Measurements from ENCODE around the gene TPMT. TPM values are rescaled to one million over a fixed set of nuclear protein-coding genes. Genes with fewer than 3 reads are reported as not detected.
"Not testable (repeated sequence)": the region's sequence is repeated elsewhere in the genome, so short reads cannot be mapped to it uniquely, and the experiment has no call there.

Gene TPMT
- total RNA-seq, 1 donor from 2014 or later, result 13.6 TPM

GRCh38 chr6:18155864-18156421, 1.1 kb upstream of the TPMT start:
- intact Hi-C loops (cut with DNase I), result no loop called here
- Histone ChIP-seq H3K4me1 (peaks cover 19% of the 10 kb centered on the region), H3K27me3 (no peaks in the 10 kb centered on the region), H3K27ac (peak overlapping the region; percentile 88), H3K36me3 (peaks cover 11% of the 10 kb centered on the region), H3K9me3 (no peaks in the 10 kb centered on the region), H3K4me3 (peak overlapping the region; percentile 93)
- peak; percentile 87 for DNase-seq
- peak; percentile 62 for ATAC-seq
- TF ChIP-seq CTCF (IDR thresholded peaks at IDR 0.05), result peak; percentile 23

GRCh38 chr6:18155150-18155863, 430 bp upstream of the TPMT start, which contains the start of gene KDM1B:
Gene KDM1B (plus strand): TSS chr6:18155422. CDS start chr6:18159896, 4,474 bp downstream.
- no peak for TF ChIP-seq CTCF (IDR thresholded peaks at IDR 0.05)
- Histone ChIP-seq H3K27ac (peak within 1 kb of the TSS; percentile 88), H3K4me3 (peak within 1 kb of the TSS; percentile 93), H3K27me3 (no peaks in the 10 kb centered on the region), H3K36me3 (peaks cover 7% of the 10 kb centered on the region), H3K4me1 (peaks cover 19% of the 10 kb centered on the region), H3K9me3 (no peaks in the 10 kb centered on the region)
- ATAC-seq (peak; percentile 98), DNase-seq (peak; percentile 100)
- intact Hi-C loops (cut with DNase I), result no loop called here

- peak overlapping the region; percentile 84 for H3K27ac ChIP-seq
- intact Hi-C loops (cut with DNase I), result no loop called here
Measured at GRCh38 chr6:18153311-18153703, 1.6 kb downstream of the TPMT start.

GRCh38 chr6:18151801-18152200, 3.1 kb downstream of the TPMT start:
- ATAC-seq, result no peak
- H3K9me3 ChIP-seq, result no peaks in the 10 kb centered on the region
- no peak overlapping the region for H3K4me3 ChIP-seq
- H3K27me3 ChIP-seq, result no peaks in the 10 kb centered on the region
- peaks cover 19% of the 10 kb centered on the region for H3K4me1 ChIP-seq
- no peak overlapping the region for H3K27ac ChIP-seq
- intact Hi-C loops (cut with DNase I), result no loop called here
- H3K36me3 ChIP-seq, result peaks cover 13% of the 10 kb centered on the region
- DNase-seq, result no peak
- no peak for TF ChIP-seq CTCF (IDR thresholded peaks at IDR 0.05)

More at GRCh38 chr6:18153311-18153703, 1.6 kb downstream of the TPMT start:
- ATAC-seq, result no peak
- Histone ChIP-seq H3K4me3 (no peak overlapping the region), H3K9me3 (no peaks in the 10 kb centered on the region), H3K27me3 (no peaks in the 10 kb centered on the region), H3K4me1 (peaks cover 19% of the 10 kb centered on the region), H3K36me3 (no peaks in the 10 kb centered on the region)
- no peak for TF ChIP-seq CTCF (IDR thresholded peaks at IDR 0.05)
- no peak for DNase-seq

GRCh38 chr6:18151391-18151790, 3.5 kb downstream of the TPMT start:
- intact Hi-C loops (cut with DNase I); ATAC-seq: not testable (repeated sequence)

GRCh38 chr6:18148304-18149025, 6.4 kb downstream of the TPMT start:
- peaks cover 5% of the 10 kb centered on the region for H3K4me1 ChIP-seq
- H3K27ac ChIP-seq, result no peak overlapping the region
- H3K9me3 ChIP-seq, result no peaks in the 10 kb centered on the region
- TF ChIP-seq CTCF (IDR thresholded peaks at IDR 0.05), result no peak
- intact Hi-C loops (cut with DNase I), result no loop called here
- no peaks in the 10 kb centered on the region for H3K27me3 ChIP-seq
- DNase-seq, result no peak
- peaks cover 35% of the 10 kb centered on the region for H3K36me3 ChIP-seq
- no peak overlapping the region for H3K4me3 ChIP-seq
- ATAC-seq, result peak; percentile 67

More at GRCh38 chr6:18151391-18151790, 3.5 kb downstream of the TPMT start:
- DNase-seq, H3K9me3 ChIP-seq, H3K27me3 ChIP-seq, H3K4me3 ChIP-seq, H3K27ac ChIP-seq: not testable (repeated sequence)
- H3K4me1 ChIP-seq, result peaks cover 18% of the 10 kb centered on the region
- H3K36me3 ChIP-seq, result peaks cover 14% of the 10 kb centered on the region

Measured in upper lobe of right lung (tissue), 1 donor.